ENCODE measurements around the gene LIPE.

LIPE gene

GRCh38 chr19:42362891-42363440, 64.2 kb downstream of the LIPE start:
- TF ChIP-seq EZH2 (IDR thresholded peaks at IDR 0.05) = no peak
- TF ChIP-seq POLR2AphosphoS5 (IDR thresholded peaks at IDR 0.05; ENCODE audit: borderline replicate concordance, low read depth, low read length) = no peak
- no peak for TF ChIP-seq FOXP2 (optimal IDR thresholded peaks at IDR 0.05; ENCODE audit: control extremely low read depth, extremely low read length, insufficient read depth)
- no peak for DNase-seq (ENCODE audit: low read depth, low spot score)
- peaks cover 10% of the 10 kb centered on the region; the same call in 1 of the 2 replicates for H3K36me3 ChIP-seq (ENCODE audit: insufficient read depth, low read length)

GRCh38 chr19:42362342-42362741, 64.8 kb downstream of the LIPE start:
- DNase-seq (ENCODE audit: low read depth, low spot score) = no peak
- Histone ChIP-seq H3K9me3 (ENCODE audit: low read depth, low read length) (no peaks in the 10 kb centered on the region), H3K27ac (no peak overlapping the region), H3K36me3 (ENCODE audit: insufficient read depth, low read length) (peaks cover 10% of the 10 kb centered on the region; the same call in 1 of the 2 replicates), H3K9ac (ENCODE audit: insufficient read length) (no peak overlapping the region), H3K4me3 (no peak overlapping the region)
- TF ChIP-seq EZH2 (IDR thresholded peaks at IDR 0.05) (no peak), FOXP2 (optimal IDR thresholded peaks at IDR 0.05; ENCODE audit: control extremely low read depth, extremely low read length, insufficient read depth) (no peak), POLR2AphosphoS5 (IDR thresholded peaks at IDR 0.05; ENCODE audit: borderline replicate concordance, low read depth, low read length) (no peak)

More at GRCh38 chr19:42362891-42363440, 64.2 kb downstream of the LIPE start:
- H3K27ac ChIP-seq = no peak overlapping the region
- no peaks in the 10 kb centered on the region for H3K9me3 ChIP-seq (ENCODE audit: low read depth, low read length)
- no peak overlapping the region for H3K4me3 ChIP-seq
- no peak overlapping the region for H3K9ac ChIP-seq (ENCODE audit: insufficient read length)

- H3K27ac ChIP-seq = no peak overlapping the region
- no peak for DNase-seq (ENCODE audit: low read depth, low spot score)
- peaks cover 10% of the 10 kb centered on the region; the same call in 1 of the 2 replicates for H3K36me3 ChIP-seq (ENCODE audit: insufficient read depth, low read length)
- no peaks in the 10 kb centered on the region for H3K9me3 ChIP-seq (ENCODE audit: low read depth, low read length)
- no peak overlapping the region for H3K9ac ChIP-seq (ENCODE audit: insufficient read length)
- H3K4me3 ChIP-seq = no peak overlapping the region
- no peak for TF ChIP-seq POLR2AphosphoS5 (IDR thresholded peaks at IDR 0.05; ENCODE audit: borderline replicate concordance, low read depth, low read length)
- TF ChIP-seq FOXP2 (optimal IDR thresholded peaks at IDR 0.05; ENCODE audit: control extremely low read depth, extremely low read length, insufficient read depth) = no peak
- no peak for TF ChIP-seq EZH2 (IDR thresholded peaks at IDR 0.05)
Measured at GRCh38 chr19:42361545-42361910, 65.7 kb downstream of the LIPE start.

- no peak for DNase-seq (ENCODE audit: low read depth, low spot score)
Measured at GRCh38 chr19:42360787-42361544, 66.2 kb downstream of the LIPE start.

GRCh38 chr19:42357290-42357689, 69.9 kb downstream of the LIPE start:
- Histone ChIP-seq H3K9me3 (ENCODE audit: low read depth, low read length) (no peaks in the 10 kb centered on the region), H3K4me3 (no peak overlapping the region), H3K9ac (ENCODE audit: insufficient read length) (no peak overlapping the region), H3K27ac (no peak overlapping the region), H3K36me3 (ENCODE audit: insufficient read depth, low read length) (no peaks in the 10 kb centered on the region; the same call in 1 of the 2 replicates)
- no peak for DNase-seq (ENCODE audit: low read depth, low spot score)
- TF ChIP-seq FOXP2 (optimal IDR thresholded peaks at IDR 0.05; ENCODE audit: control extremely low read depth, extremely low read length, insufficient read depth) (no peak), EZH2 (IDR thresholded peaks at IDR 0.05) (no peak), POLR2AphosphoS5 (IDR thresholded peaks at IDR 0.05; ENCODE audit: borderline replicate concordance, low read depth, low read length) (no peak)

More at GRCh38 chr19:42360787-42361544, 66.2 kb downstream of the LIPE start:
- Histone ChIP-seq H3K9ac (ENCODE audit: insufficient read length) (no peak overlapping the region), H3K9me3 (ENCODE audit: low read depth, low read length) (no peaks in the 10 kb centered on the region), H3K36me3 (ENCODE audit: insufficient read depth, low read length) (peaks cover 10% of the 10 kb centered on the region; the same call in 1 of the 2 replicates), H3K4me3 (no peak overlapping the region), H3K27ac (no peak overlapping the region)
- TF ChIP-seq EZH2 (IDR thresholded peaks at IDR 0.05) (no peak), POLR2AphosphoS5 (IDR thresholded peaks at IDR 0.05; ENCODE audit: borderline replicate concordance, low read depth, low read length) (no peak), FOXP2 (optimal IDR thresholded peaks at IDR 0.05; ENCODE audit: control extremely low read depth, extremely low read length, insufficient read depth) (no peak)

- no peak for DNase-seq (ENCODE audit: low read depth, low spot score)
- Histone ChIP-seq H3K36me3 (ENCODE audit: insufficient read depth, low read length) (no peaks in the 10 kb centered on the region; the same call in 1 of the 2 replicates), H3K27ac (no peak overlapping the region), H3K9me3 (ENCODE audit: low read depth, low read length) (no peaks in the 10 kb centered on the region), H3K4me3 (no peak overlapping the region), H3K9ac (ENCODE audit: insufficient read length) (no peak overlapping the region)
- TF ChIP-seq EZH2 (IDR thresholded peaks at IDR 0.05) = no peak
- no peak for TF ChIP-seq POLR2AphosphoS5 (IDR thresholded peaks at IDR 0.05; ENCODE audit: borderline replicate concordance, low read depth, low read length)
Measured at GRCh38 chr19:42356686-42357085, 70.5 kb downstream of the LIPE start.

GRCh38 chr19:42355896-42356295, 71.3 kb downstream of the LIPE start:
- Histone ChIP-seq H3K36me3 (ENCODE audit: insufficient read depth, low read length) (no peaks in the 10 kb centered on the region; the same call in 1 of the 2 replicates), H3K9ac (ENCODE audit: insufficient read length) (no peak overlapping the region), H3K9me3 (ENCODE audit: low read depth, low read length) (no peaks in the 10 kb centered on the region), H3K4me3 (no peak overlapping the region), H3K27ac (no peak overlapping the region)
- TF ChIP-seq POLR2AphosphoS5 (IDR thresholded peaks at IDR 0.05; ENCODE audit: borderline replicate concordance, low read depth, low read length) = no peak
- TF ChIP-seq FOXP2 (optimal IDR thresholded peaks at IDR 0.05; ENCODE audit: control extremely low read depth, extremely low read length, insufficient read depth) = no peak
- TF ChIP-seq EZH2 (IDR thresholded peaks at IDR 0.05) = no peak
- DNase-seq (ENCODE audit: low read depth, low spot score) = no peak

GRCh38 chr19:42353341-42354015, 73.7 kb downstream of the LIPE start:
- no peak overlapping the region for H3K27ac ChIP-seq
- H3K36me3 ChIP-seq (ENCODE audit: insufficient read depth, low read length) = no peaks in the 10 kb centered on the region; the same call in 1 of the 2 replicates
- no peaks in the 10 kb centered on the region for H3K9me3 ChIP-seq (ENCODE audit: low read depth, low read length)
- no peak overlapping the region for H3K4me3 ChIP-seq
- H3K9ac ChIP-seq (ENCODE audit: insufficient read length) = no peak overlapping the region
- TF ChIP-seq FOXP2 (optimal IDR thresholded peaks at IDR 0.05; ENCODE audit: control extremely low read depth, extremely low read length, insufficient read depth) = no peak
- DNase-seq (ENCODE audit: low read depth, low spot score) = no peak
